Measurements from ENCODE around the gene SLC7A6.

Gene SLC7A6

GRCh38 chr16:68292425-68292824 is 28.1 kb downstream of the SLC7A6 start:
- H3K4me3 ChIP-seq (ENCODE audit: low read length), result no peak overlapping the region
- DNase-seq (ENCODE audit: low read depth), result no peak

DNA sequence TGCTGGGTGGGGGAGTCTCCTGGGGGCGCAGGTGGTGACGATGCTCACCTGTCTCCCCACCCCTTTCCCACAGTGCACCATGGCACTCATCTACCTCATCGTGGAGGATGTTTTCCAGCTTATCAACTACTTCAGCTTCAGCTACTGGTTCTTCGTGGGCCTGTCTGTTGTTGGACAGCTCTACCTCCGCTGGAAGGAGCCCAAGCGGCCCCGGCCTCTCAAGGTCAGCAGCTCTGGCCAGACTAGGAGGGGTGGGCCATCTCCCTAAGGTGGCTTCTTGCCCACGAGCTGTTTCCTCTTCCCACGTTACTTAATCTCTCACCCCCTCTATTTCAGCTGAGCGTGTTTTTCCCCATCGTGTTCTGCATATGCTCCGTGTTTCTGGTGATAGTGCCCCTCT is 32.0 kb downstream of the SLC7A6 start:
- H3K4me3 ChIP-seq (ENCODE audit: low read length), result no peak overlapping the region
- TF ChIP-seq CTCF (IDR thresholded peaks at IDR 0.05; ENCODE audit: insufficient read depth, low read depth, low read length, missing control alignments), result no peak
- DNase-seq (ENCODE audit: low read depth), result no peak

More at GRCh38 chr16:68292425-68292824, 28.1 kb downstream of the SLC7A6 start:
- TF ChIP-seq CTCF (IDR thresholded peaks at IDR 0.05; ENCODE audit: insufficient read depth, low read depth, low read length, missing control alignments), result no peak

DNA sequence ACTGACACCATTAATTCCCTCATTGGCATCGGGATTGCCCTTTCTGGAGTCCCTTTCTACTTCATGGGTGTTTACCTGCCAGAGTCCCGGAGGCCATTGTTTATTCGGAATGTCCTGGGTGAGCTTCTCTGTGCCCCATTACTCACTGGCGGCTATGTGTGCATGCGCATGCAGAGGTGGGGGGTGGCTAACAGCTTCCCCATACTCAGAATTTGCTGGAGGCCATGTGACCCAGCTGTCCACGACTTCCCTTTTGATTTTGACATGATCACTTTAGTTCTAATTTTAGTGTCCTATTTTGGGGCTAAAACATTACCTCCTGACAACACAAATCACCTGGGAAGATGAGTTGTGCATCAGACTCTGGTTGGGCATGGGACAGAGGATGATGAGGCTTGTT is 32.4 kb downstream of the SLC7A6 start:
- no peak for TF ChIP-seq CTCF (IDR thresholded peaks at IDR 0.05; ENCODE audit: insufficient read depth, low read depth, low read length, missing control alignments)
- H3K4me3 ChIP-seq (ENCODE audit: low read length), result no peak overlapping the region
- no peak for DNase-seq (ENCODE audit: low read depth)

GRCh38 chr16:68297908-68298307 is 33.6 kb downstream of the SLC7A6 start:
- H3K4me3 ChIP-seq (ENCODE audit: low read length), result no peak overlapping the region
- no peak for TF ChIP-seq CTCF (IDR thresholded peaks at IDR 0.05; ENCODE audit: insufficient read depth, low read depth, low read length, missing control alignments)
- peak; percentile 81 for DNase-seq (ENCODE audit: low read depth)

- no peak overlapping the region for H3K4me3 ChIP-seq (ENCODE audit: low read length)
- TF ChIP-seq CTCF (IDR thresholded peaks at IDR 0.05; ENCODE audit: insufficient read depth, low read depth, low read length, missing control alignments), result no peak
- DNase-seq (ENCODE audit: low read depth), result no peak
Observed at GRCh38 chr16:68298312-68298711, 34.0 kb downstream of the SLC7A6 start.

- DNase-seq (ENCODE audit: low read depth), result peak; percentile 96
- TF ChIP-seq CTCF (IDR thresholded peaks at IDR 0.05; ENCODE audit: insufficient read depth, low read depth, low read length, missing control alignments), result no peak
- no peak overlapping the region for H3K4me3 ChIP-seq (ENCODE audit: low read length)
Observed at GRCh38 chr16:68298907-68299561, 34.7 kb downstream of the SLC7A6 start.

Data from epithelial cell of esophagus (primary cell).